Amniotic stem cell (primary cell): ENCODE measurements around the gene MYO5C.

Experiments
- DNase-seq: peaks from one replicate; lab custom pipeline; 2025; lab: John Stamatoyannopoulos, UW

The MYO5C gene

GRCh38 chr15:52206446-52206845 lies 89.2 kb downstream of the MYO5C start:
- DNase-seq: no peak

DNA sequence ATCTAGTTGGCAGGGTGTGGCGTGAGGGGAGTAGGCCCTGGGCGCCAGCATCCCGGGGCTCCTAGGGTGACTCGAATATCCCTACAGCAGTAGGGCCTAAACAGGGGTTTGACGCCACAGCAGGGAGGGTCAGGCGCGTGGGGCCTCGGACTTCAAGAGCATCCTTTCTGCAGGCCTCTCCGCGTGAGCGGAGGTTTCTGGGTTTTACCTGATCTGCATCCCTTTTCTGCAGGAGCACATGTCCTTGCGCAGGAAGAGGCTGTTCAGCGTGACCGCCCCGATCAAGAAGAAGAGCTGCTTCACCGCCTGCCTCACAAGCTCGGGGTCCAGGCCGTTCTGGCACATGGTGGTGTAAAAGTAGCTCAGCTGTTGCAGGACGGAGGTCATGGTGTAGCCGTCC lies 90.9 kb downstream of the MYO5C start:
- DNase-seq: no peak

DNA sequence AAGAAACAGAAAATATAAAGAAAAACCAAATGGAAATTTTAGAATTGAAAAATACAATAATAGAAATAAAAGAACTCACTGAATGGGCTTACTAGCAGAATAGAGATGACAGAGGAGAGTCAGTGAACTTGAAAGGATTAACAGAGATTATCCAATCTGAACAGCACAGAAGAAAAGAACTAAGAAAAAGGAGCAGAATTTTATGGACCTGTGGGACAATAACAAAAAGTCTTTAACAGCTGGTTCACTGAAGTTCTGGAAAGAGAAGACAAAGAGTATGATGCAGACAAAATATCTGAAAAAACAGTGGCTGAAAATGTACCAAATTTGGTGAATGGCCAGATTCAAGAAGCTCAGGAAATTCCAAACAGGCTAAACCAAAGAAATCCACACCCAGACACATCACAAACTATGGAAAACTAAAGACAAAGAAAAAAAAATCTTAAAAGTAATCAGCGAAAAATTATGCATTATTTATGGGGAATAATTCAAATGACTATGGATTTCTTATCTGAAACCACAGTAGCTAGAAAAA lies 94.7 kb downstream of the MYO5C start:
- no peak for DNase-seq

- DNase-seq: no peak
These were observed 96.3 kb downstream of the MYO5C start for GRCh38 chr15:52199271-52199670.

GRCh38 chr15:52196891-52197290 lies 98.7 kb downstream of the MYO5C start:
- no peak for DNase-seq

GRCh38 chr15:52193791-52194190 lies 101.8 kb downstream of the MYO5C start:
- DNase-seq: no peak

GRCh38 chr15:52193321-52193720 lies 102.3 kb downstream of the MYO5C start:
- DNase-seq: no peak

GRCh38 chr15:52191207-52191606 lies 104.4 kb downstream of the MYO5C start, which contains the start of gene GNB5:
TSS of gene GNB5 (minus strand) at chr15:52191392. CDS start at chr15:52184676, 6,716 bp downstream.
- no peak for DNase-seq

GRCh38 chr15:52186651-52187486 lies 108.7 kb downstream of the MYO5C start:
- DNase-seq: no peak

GRCh38 chr15:52185151-52185561 lies 110.4 kb downstream of the MYO5C start:
- no peak for DNase-seq

DNA sequence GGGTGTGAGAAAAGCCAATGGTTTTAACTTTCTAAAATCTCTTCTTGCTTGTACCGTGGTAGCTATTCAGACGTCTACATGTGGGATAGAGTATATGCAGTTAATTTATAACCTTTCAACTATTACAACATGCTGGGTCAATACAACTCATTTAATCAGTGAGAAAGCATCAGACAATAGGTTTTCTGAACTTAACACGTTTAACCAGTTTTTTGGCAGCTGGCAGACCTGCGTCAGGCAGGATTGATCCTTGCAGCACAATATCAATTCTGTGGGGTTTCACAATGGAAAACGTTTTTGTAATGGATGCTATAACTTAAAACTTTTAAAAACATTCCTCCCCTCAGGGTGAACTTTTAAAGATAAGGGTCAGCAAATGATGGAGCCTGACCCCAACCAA lies 110.9 kb downstream of the MYO5C start:
- no peak for DNase-seq

- no peak for DNase-seq
These were observed 111.9 kb downstream of the MYO5C start for GRCh38 chr15:52183562-52184173.

DNA sequence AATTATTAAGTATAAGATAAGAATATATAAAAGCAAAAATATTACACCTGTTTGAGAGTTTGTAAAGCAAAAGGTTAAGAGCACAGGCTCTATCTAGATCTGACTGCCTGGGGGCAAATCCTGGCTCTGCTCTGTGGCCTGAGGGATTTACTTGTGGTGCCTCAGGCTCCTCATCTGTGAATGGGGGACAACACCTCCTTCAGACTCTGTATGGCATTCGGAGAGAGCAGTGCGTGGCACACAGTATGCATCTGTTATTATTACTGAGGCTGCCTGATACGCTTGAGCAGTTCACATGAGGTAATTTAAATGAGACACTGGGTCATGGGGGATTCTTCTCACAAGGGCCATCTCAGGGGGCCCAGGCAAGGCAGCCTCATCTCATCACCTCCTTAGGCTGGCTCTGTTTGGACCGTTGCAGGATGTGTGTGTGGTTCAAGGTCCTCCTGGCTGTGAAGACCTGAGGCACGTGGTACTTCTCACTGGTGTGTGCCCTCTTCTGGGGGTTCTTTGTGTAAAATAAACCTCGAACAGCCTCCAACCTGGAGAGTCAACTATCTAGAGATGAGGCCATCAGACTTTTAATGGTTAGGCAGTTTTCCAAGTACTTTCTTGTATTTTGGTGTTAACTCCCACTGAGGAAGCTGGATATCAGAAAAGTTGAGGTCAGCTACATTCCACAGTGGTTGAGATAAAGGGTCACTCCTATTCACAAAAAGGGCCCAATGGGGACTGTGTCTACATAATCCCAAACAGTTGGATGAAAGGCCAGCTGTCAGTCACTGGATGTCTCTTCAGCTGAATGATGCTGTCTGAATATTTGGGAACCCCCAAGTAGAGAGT lies 113.4 kb downstream of the MYO5C start:
- DNase-seq: no peak

GRCh38 chr15:52180851-52181450 lies 114.7 kb downstream of the MYO5C start:
- no peak for DNase-seq

DNA sequence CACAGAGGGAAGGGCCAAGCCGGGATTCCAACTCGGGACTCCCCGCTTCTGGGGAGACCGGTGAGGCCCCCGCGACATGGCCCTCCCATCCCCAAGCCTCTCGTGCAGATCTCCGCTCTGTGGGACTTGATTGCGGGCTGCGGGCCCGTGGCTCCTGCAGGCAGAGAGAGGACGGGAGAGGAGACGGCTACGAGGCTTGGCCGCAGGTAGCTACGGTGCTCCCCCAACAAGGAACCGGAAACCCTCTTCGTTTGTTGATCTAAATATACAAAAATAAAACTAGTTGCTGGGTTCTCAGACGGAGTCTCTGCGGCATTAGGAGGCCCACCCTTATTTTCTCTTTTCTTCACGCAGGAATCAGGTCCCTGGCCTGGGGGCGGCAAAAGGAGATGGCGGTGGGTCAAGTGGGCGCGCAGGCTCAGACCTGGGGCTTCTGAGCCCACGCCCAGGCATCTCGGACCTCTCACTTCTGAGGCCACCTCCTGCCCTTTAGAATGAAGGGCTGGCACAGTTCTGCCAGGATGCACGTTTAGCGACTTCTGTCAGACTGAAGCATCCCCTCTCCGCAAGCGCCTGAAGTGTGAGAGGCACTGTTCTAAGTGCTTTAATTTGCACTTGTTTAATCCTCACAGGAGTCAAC lies 115.3 kb downstream of the MYO5C start:
- no peak for DNase-seq

- DNase-seq: peak; percentile 66
These were observed 116.1 kb downstream of the MYO5C start for GRCh38 chr15:52179278-52180195.

DNA sequence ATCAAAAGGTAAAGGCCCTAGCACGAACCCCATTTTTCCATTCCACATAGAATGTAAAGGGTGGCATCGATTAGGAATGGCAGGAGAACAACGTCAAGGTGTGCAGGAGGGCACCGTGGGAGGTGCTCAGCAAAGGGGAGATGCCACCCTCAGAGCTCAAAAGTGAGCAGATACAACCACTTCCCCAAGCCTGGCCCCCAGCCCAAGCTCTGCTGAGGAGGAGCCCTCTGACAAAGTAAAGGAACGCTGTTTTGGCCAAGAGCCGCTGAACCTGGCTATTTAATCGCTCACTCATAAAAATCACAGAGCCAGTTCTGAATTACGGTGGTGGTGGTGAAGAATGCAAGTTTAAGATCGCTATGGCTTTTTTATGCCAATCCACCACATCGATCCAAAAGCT lies 116.8 kb downstream of the MYO5C start:
- DNase-seq: no peak

- DNase-seq: no peak
These were observed 122.7 kb downstream of the MYO5C start for GRCh38 chr15:52172869-52173268.

DNA sequence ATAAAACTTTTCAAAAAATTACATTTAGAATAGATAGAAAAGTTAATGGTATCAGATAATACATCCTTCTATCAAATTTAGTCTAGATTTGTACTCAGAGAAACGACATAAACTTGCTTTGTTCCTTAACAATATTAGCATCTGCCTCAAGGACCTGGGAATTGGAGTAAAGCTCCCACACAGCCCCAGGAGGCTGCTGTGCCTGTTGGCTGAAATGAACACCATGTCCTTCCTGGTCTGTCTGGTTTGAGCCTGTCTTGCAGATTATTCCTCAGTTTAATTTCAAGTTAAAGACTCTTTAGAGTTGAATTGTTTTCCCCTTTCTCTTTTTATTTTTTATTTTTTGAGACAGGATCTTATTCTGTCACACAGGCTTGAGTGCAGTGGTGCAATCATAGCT lies 123.8 kb downstream of the MYO5C start:
- DNase-seq: no peak

DNA sequence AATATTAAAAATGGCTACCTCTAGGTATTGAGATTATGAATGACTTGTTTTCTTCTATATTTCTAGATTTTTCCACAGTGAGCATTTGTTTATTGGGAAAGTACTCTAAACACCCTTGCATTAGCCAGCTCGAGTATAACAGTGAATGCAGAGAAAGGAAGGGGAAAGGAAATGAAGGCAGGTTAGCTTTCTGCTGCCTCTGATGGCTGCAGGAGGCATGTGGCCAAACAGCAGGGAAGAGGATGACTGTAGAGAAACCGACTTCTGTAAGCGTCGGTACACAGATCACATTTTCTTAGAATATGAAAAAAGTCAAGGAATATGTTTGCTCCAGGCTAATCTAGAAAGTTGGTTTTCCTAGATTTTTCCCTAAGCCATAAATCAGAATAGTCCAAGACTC lies 124.2 kb downstream of the MYO5C start:
- DNase-seq: no peak
